RPMI8226 (cell line): Measurements from ENCODE around the gene GNAS-AS1.

ENCODE experiments used
- DNase-seq: peaks from one replicate; pipeline ENCODE4 v3.0.0-alpha.2; 2015

Gene GNAS-AS1

DNA sequence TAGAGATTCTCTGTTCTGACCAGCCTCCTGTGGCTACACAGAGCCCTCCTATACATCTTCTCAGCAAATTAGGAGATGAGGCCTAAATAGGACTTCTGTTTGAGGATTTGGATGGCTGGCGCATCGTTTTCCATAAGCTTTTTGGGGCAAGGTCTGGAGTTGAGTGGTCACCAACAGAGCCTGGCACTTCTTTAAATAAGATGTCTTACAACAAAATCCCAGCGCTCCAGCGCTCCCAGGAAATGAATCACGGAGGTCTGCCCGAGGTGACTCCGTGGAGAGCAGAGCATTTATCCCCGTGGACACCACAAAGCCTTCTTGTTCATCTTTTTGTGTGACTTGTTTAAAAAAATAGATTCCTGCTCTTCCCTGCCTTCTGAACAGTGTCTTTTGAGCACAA lies 75.3 kb downstream of the GNAS-AS1 start:
- DNase-seq: no peak

GRCh38 chr20:58774667-58775263 lies 75.9 kb downstream of the GNAS-AS1 start:
- no peak for DNase-seq

GRCh38 chr20:58774214-58774613 lies 76.5 kb downstream of the GNAS-AS1 start:
- no peak for DNase-seq

GRCh38 chr20:58772786-58773185 lies 77.9 kb downstream of the GNAS-AS1 start:
- DNase-seq: no peak
